ENCODE results near the gene VSIR. TPM values are rescaled to one million over a fixed set of nuclear protein-coding genes. Genes with fewer than 3 reads are reported as not detected.
A peak's percentile ranks its signal among the peaks of the same experiment; 100 is the strongest.

VSIR gene
- total and polyA plus RNA-seq, 9 of the 15 experiments (the other 6 are each of a cell fraction or from before 2014, with no cell fraction given), result 0.14 to 20.5 (median 9.3) TPM

DNA sequence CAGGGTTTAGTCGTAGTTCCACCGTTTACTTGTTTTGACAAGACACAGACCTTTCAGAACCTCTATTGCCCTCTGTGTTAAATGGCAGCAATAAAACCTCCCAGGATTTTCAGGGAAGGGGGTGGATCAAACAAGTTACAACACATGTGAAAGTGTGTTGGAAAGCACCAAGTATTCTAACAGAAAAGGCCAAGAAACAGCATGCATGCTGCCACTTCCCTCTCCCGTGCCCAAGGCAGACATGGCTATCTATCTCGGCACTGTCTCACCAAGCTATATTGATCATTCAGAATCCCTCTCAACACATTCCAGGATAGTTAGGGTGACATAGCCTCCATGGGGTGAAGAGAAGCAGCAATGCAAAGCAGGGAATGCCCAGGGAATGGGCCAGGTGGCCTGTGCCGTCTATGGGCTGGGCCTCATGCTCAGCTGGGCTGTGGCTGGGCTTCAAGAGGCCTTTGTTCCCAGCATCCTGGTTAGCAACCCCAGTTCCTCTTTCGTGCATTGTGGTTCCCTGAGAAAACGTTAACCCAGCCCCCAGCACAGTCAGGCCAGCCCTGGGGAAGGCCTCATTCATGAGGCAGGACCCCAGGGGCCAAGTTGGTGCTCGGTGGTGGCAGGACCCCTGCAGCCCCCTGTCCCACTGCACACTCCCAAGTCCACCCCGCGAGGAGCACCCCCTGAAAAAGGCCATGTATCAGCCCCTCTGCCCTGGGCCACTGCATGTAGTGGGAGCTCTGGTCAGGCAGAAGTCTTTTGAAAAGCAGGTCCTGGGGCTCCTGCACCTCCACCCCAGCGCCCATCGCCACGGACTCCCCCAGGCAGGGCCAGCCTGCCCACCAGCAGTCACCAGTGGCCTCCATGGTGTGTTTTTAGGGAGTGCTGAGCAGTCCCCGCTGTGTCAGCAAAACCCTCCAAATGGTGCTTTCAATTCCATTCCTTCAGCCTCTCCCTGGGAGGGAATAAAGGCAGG lies 25.5 kb downstream of the VSIR start (continued):
- peak; percentile 83; the same call in 1 of the 2 replicates for TF ChIP-seq NR4A1 (CRISPR knock-in tag; IDR thresholded peaks at IDR 0.05)
- no peak for TF ChIP-seq NR4A1 (tag; IDR thresholded peaks at IDR 0.05)
- no peak for TF ChIP-seq ELK1 (CRISPR knock-in tag; IDR thresholded peaks at IDR 0.05)
- TF ChIP-seq NR2C1 (IDR thresholded peaks at IDR 0.05), result no peak
- TF ChIP-seq NR2C1 (tag; IDR thresholded peaks at IDR 0.05), result 0 out of 2 replicates have a peak, but pooled peaks have one; percentile 3
- TF ChIP-seq FOXM1 (IDR thresholded peaks at IDR 0.05; ENCODE audit: low read depth), result no peak
- no peak for TF ChIP-seq FOXM1 (CRISPR knock-in tag; IDR thresholded peaks at IDR 0.05; ENCODE audit: low read depth)
- TF ChIP-seq RBFOX2 (IDR thresholded peaks at IDR 0.05; ENCODE audit: low read depth, low read length), result no peak; the same call in 1 of the 2 replicates
- TF ChIP-seq, protein P1, sequence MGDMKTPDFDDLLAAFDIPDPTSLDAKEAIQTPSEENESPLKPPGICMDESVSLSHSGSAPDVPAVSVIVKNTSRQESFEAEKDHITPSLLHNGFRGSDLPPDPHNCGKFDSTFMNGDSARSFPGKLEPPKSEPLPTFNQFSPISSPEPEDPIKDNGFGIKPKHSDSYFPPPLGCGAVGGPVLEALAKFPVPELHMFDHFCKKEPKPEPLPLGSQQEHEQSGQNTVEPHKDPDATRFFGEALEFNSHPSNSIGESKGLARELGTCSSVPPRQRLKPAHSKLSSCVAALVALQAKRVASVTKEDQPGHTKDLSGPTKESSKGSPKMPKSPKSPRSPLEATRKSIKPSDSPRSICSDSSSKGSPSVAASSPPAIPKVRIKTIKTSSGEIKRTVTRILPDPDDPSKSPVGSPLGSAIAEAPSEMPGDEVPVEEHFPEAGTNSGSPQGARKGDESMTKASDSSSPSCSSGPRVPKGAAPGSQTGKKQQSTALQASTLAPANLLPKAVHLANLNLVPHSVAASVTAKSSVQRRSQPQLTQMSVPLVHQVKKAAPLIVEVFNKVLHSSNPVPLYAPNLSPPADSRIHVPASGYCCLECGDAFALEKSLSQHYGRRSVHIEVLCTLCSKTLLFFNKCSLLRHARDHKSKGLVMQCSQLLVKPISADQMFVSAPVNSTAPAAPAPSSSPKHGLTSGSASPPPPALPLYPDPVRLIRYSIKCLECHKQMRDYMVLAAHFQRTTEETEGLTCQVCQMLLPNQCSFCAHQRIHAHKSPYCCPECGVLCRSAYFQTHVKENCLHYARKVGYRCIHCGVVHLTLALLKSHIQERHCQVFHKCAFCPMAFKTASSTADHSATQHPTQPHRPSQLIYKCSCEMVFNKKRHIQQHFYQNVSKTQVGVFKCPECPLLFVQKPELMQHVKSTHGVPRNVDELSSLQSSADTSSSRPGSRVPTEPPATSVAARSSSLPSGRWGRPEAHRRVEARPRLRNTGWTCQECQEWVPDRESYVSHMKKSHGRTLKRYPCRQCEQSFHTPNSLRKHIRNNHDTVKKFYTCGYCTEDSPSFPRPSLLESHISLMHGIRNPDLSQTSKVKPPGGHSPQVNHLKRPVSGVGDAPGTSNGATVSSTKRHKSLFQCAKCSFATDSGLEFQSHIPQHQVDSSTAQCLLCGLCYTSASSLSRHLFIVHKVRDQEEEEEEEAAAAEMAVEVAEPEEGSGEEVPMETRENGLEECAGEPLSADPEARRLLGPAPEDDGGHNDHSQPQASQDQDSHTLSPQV (IDR thresholded peaks at IDR 0.05), result peak; percentile 63
- no peak for TF ChIP-seq NELFE (IDR thresholded peaks at IDR 0.05; ENCODE audit: insufficient read depth, insufficient read length)
- TF ChIP-seq ZNF217 (CRISPR knock-in tag; IDR thresholded peaks at IDR 0.05), result no peak
- TF ChIP-seq MCM5 (IDR thresholded peaks at IDR 0.05; ENCODE audit: low read depth), result no peak
- no peak for TF ChIP-seq SREBF2 (CRISPR knock-in tag; IDR thresholded peaks at IDR 0.05)
- TF ChIP-seq, protein P2, sequence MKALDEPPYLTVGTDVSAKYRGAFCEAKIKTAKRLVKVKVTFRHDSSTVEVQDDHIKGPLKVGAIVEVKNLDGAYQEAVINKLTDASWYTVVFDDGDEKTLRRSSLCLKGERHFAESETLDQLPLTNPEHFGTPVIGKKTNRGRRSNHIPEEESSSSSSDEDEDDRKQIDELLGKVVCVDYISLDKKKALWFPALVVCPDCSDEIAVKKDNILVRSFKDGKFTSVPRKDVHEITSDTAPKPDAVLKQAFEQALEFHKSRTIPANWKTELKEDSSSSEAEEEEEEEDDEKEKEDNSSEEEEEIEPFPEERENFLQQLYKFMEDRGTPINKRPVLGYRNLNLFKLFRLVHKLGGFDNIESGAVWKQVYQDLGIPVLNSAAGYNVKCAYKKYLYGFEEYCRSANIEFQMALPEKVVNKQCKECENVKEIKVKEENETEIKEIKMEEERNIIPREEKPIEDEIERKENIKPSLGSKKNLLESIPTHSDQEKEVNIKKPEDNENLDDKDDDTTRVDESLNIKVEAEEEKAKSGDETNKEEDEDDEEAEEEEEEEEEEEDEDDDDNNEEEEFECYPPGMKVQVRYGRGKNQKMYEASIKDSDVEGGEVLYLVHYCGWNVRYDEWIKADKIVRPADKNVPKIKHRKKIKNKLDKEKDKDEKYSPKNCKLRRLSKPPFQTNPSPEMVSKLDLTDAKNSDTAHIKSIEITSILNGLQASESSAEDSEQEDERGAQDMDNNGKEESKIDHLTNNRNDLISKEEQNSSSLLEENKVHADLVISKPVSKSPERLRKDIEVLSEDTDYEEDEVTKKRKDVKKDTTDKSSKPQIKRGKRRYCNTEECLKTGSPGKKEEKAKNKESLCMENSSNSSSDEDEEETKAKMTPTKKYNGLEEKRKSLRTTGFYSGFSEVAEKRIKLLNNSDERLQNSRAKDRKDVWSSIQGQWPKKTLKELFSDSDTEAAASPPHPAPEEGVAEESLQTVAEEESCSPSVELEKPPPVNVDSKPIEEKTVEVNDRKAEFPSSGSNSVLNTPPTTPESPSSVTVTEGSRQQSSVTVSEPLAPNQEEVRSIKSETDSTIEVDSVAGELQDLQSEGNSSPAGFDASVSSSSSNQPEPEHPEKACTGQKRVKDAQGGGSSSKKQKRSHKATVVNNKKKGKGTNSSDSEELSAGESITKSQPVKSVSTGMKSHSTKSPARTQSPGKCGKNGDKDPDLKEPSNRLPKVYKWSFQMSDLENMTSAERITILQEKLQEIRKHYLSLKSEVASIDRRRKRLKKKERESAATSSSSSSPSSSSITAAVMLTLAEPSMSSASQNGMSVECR (CRISPR knock-in tag; IDR thresholded peaks at IDR 0.05), result 0 out of 2 replicates have a peak, but pooled peaks have one; percentile 31
- no peak; the same call in 1 of the 2 replicates for TF ChIP-seq HDAC8 (tag; IDR thresholded peaks at IDR 0.05)
